Measurements from ENCODE around the gene RNF40. TPM values are rescaled to one million over a fixed set of nuclear protein-coding genes. Genes with fewer than 3 reads are reported as not detected.
"Not testable (repeated sequence)": the region's sequence is repeated elsewhere in the genome, so short reads cannot be mapped to it uniquely, and the experiment has no call there.

RNF40 gene
- total RNA-seq, 1 experiment from 2014 or later: 94.0 TPM

DNA sequence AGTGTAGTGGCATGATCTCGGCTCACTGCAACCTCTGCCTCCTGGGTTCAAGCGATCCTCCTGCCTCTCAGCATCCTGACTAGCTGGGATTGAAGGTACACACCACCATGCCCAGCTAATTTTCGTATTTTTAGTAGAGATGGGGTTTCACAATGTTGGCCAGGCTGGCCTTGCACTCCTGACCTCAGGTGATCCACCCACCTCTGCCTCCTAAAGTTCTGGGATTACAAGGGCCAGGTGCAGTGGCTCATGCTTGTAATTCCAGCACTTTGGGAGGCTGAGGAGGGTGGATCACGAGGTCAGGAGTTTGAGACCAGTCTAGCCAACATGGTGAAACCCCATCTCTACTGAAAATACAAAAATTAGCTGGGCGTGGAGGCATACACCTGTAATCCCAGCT, 47.6 kb downstream of the RNF40 start:
- H3K36me3 Mint-ChIP-seq (ENCODE audit: insufficient read depth, unreplicated experiment); H3K27ac Mint-ChIP-seq (ENCODE audit: unreplicated experiment); H3K4me3 Mint-ChIP-seq (ENCODE audit: unreplicated experiment); intact Hi-C loops (cut with micrococcal nuclease; ENCODE audit: unreplicated experiment); H3K9me3 ChIP-seq; H3K27me3 Mint-ChIP-seq (ENCODE audit: insufficient read depth, unreplicated experiment); H3K36me3 ChIP-seq (ENCODE audit: control insufficient read depth, insufficient read depth, low read length); BruUV-seq (replicated peaks); POLR2A ChIA-PET; H3K4me3 ChIP-seq (ENCODE audit: low read depth, low read length); H3K9me3 Mint-ChIP-seq (ENCODE audit: unreplicated experiment); H3K4me1 Mint-ChIP-seq (ENCODE audit: low read depth, unreplicated experiment); DNase-seq; CTCF ChIA-PET; H3K27me3 ChIP-seq (replicated peaks; ENCODE audit: control insufficient read depth, insufficient read depth, low read length): not testable (repeated sequence)
- H3K4me1 ChIP-seq: peaks cover 11% of the 10 kb centered on the region; the same call in 1 of the 2 replicates

- no peaks in the 10 kb centered on the region for H3K27me3 ChIP-seq (replicated peaks; ENCODE audit: control insufficient read depth, insufficient read depth, low read length)
- H3K9me3 Mint-ChIP-seq (ENCODE audit: unreplicated experiment): no peaks in the 10 kb centered on the region
- TF ChIP-seq CTCF (IDR thresholded peaks at IDR 0.05; ENCODE audit: insufficient read depth in 1 of 2, low read depth in 1 of 2, low read length in 1 of 2, severe bottlenecking in 1 of 2, unreplicated experiment in 1 of 2): no peak
- H3K4me1 Mint-ChIP-seq (ENCODE audit: low read depth, unreplicated experiment): no peaks in the 10 kb centered on the region
- H3K36me3 ChIP-seq (ENCODE audit: control insufficient read depth, insufficient read depth, low read length): no peaks in the 10 kb centered on the region
- TSS peak; percentile 98 for BruUV-seq (replicated peaks)
- ChIA-PET CTCF (interaction anchor here (0.6 to 1.6 kb wide), 12 partner anchors 8 to 128 kb away, joined by 3 to 8 read pairs (median 4); partner anchors contain the start of genes CTF1, PHKG2 and ZNF629), POLR2A (interaction anchor here (1.0 to 1.6 kb wide), 4 partner anchors 8 to 66 kb away, joined by 3 to 11 read pairs (median 4); partner anchors contain the start of genes PHKG2 and ZNF629)
- peaks cover 11% of the 10 kb centered on the region for H3K36me3 Mint-ChIP-seq (ENCODE audit: insufficient read depth, unreplicated experiment)
- H3K27ac Mint-ChIP-seq (ENCODE audit: unreplicated experiment): peak overlapping the region; percentile 97
- H3K4me3 ChIP-seq (ENCODE audit: low read depth, low read length): peak overlapping the region; percentile 40
- H3K4me3 Mint-ChIP-seq (ENCODE audit: unreplicated experiment): peak overlapping the region; percentile 95
- no peaks in the 10 kb centered on the region for H3K9me3 ChIP-seq
- intact Hi-C loops (cut with micrococcal nuclease; ENCODE audit: unreplicated experiment): loop anchor here (1.0 to 2.0 kb wide), 4 partner anchors 25 to 73 kb away; partner anchors contain the start of gene ZNF629
- DNase-seq: no peak
- no peaks in the 10 kb centered on the region for H3K27me3 Mint-ChIP-seq (ENCODE audit: insufficient read depth, unreplicated experiment)
- H3K4me1 ChIP-seq: 0 out of 2 replicates have a peak, but pooled peaks cover 4% of the 10 kb centered on the region
These were observed 51.7 kb downstream of the RNF40 start for GRCh38 chr16:30813821-30814189.

DNA sequence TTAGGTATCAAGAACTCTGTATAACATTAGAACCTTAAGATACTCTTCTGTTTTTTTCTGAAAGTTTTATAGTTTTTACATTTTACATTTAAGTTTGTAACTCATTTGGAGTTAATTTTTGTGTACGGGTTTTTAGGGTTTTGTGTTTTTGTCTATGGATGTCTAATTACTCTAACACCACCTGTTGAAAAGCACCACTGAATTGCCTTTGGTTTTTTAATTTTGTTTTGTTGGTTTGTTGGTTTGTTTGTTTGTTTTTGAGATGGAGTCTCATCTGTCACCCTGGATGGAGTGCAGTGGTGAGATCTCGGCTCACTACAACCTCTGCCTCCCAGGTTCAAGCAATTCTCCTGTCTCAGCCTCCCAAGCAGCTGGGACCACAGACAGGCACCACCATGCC, 54.6 kb downstream of the RNF40 start:
- intact Hi-C loops (cut with micrococcal nuclease; ENCODE audit: unreplicated experiment): no loop called here
- Mint-ChIP-seq H3K4me1 (ENCODE audit: low read depth, unreplicated experiment) (no peaks in the 10 kb centered on the region), H3K4me3 (ENCODE audit: unreplicated experiment) (no peak overlapping the region), H3K27me3 (ENCODE audit: insufficient read depth, unreplicated experiment) (no peaks in the 10 kb centered on the region), H3K27ac (ENCODE audit: unreplicated experiment) (no peak overlapping the region), H3K36me3 (ENCODE audit: insufficient read depth, unreplicated experiment) (peaks cover 11% of the 10 kb centered on the region), H3K9me3 (ENCODE audit: unreplicated experiment) (no peaks in the 10 kb centered on the region)
- no TSS peak for BruUV-seq (replicated peaks)
- CTCF ChIA-PET: no interaction called here
- H3K4me1 ChIP-seq: 0 out of 2 replicates have a peak, but pooled peaks cover 4% of the 10 kb centered on the region
- H3K36me3 ChIP-seq (ENCODE audit: control insufficient read depth, insufficient read depth, low read length): no peaks in the 10 kb centered on the region
- no peak for DNase-seq
- no peaks in the 10 kb centered on the region for H3K9me3 ChIP-seq
- POLR2A ChIA-PET: no interaction called here
- H3K27me3 ChIP-seq (replicated peaks; ENCODE audit: control insufficient read depth, insufficient read depth, low read length): no peaks in the 10 kb centered on the region
- no peak overlapping the region for H3K4me3 ChIP-seq (ENCODE audit: low read depth, low read length)
- no peak for TF ChIP-seq CTCF (IDR thresholded peaks at IDR 0.05; ENCODE audit: insufficient read depth in 1 of 2, low read depth in 1 of 2, low read length in 1 of 2, severe bottlenecking in 1 of 2, unreplicated experiment in 1 of 2)
